ENCODE results near the gene ST3GAL3. TPM values are rescaled to one million over a fixed set of nuclear protein-coding genes. Genes with fewer than 3 reads are reported as not detected.
"Not testable (repeated sequence)": the region's sequence is repeated elsewhere in the genome, so short reads cannot be mapped to it uniquely, and the experiment has no call there.

Gene ST3GAL3
- total RNA-seq, 1 donor from 2014 or later: 14.9 TPM

GRCh38 chr1:43716559-43717281 is 9.4 kb downstream of the ST3GAL3 start:
- Mint-ChIP-seq H3K27ac (ENCODE audit: unreplicated experiment) (no peak overlapping the region), H3K4me1 (ENCODE audit: unreplicated experiment) (no peaks in the 10 kb centered on the region), H3K4me3 (ENCODE audit: unreplicated experiment) (no peak overlapping the region), H3K36me3 (ENCODE audit: low read depth, unreplicated experiment) (no peaks in the 10 kb centered on the region), H3K27me3 (ENCODE audit: unreplicated experiment) (peaks cover 6% of the 10 kb centered on the region), H3K9me3 (ENCODE audit: unreplicated experiment) (no peaks in the 10 kb centered on the region)
- no peak for TF ChIP-seq CTCF (IDR thresholded peaks at IDR 0.05; ENCODE audit: unreplicated experiment)
- no peak for DNase-seq (ENCODE audit: low spot score)

DNA sequence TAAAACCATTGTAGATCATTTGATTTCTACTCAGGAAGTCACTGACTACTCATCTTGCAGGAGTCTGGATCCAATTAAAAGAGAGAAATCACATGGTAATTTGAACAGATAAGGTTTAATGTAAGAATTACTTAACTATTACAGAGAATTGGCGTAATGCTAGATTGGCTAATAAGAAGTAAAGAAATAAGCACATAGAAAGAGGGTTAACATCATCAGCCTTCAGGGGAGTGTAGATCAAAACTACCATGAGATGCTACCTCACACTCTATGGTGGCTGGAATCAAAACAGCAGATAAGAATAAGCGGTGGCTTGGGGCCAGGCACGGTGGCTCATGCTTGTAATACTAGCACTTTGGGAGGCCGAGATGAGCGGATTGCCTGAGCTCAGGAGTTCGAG is 11.7 kb downstream of the ST3GAL3 start:
- no peak for DNase-seq (ENCODE audit: low spot score)
- Mint-ChIP-seq H3K4me1 (ENCODE audit: unreplicated experiment) (no peaks in the 10 kb centered on the region), H3K4me3 (ENCODE audit: unreplicated experiment) (no peak overlapping the region), H3K27me3 (ENCODE audit: unreplicated experiment) (peaks cover 2% of the 10 kb centered on the region), H3K27ac (ENCODE audit: unreplicated experiment) (no peak overlapping the region), H3K9me3 (ENCODE audit: unreplicated experiment) (no peaks in the 10 kb centered on the region), H3K36me3 (ENCODE audit: low read depth, unreplicated experiment) (no peaks in the 10 kb centered on the region)
- TF ChIP-seq CTCF (IDR thresholded peaks at IDR 0.05; ENCODE audit: unreplicated experiment): no peak

DNA sequence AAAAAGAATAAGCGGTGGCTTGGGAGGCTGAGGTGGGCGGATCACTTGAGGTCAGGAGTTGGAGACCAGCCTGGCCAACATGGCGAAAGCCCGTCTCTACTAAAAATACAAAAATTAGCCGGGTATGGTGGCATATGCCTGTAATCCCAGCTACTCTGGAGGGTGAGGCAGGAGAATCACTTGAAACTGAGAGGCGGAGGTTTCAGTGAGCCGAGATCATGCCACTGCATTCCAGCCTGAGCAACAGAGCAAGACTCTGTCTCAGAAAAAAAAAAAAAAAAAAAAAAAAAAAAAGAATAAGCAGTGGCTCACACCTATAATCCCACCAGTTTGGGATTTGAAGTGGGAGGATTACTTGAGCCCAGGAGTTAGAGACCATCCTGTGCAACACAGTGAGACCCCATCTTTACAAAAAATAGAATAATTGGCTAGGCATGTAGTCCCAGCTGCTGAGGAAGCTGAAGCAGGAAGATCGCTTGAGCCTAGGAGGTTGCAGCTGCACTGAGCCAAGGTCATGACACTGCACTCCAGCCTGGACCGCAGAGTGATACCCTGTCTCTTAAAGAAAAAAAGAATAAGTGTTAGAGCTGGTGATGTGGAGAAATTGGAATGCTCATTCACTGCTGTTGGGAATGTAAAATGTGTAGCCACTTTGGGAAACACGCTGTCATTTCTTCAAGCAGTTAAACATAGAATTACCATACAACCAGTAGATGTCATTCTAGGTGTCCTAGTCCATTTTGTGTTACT is 12.5 kb downstream of the ST3GAL3 start:
- H3K4me3 Mint-ChIP-seq (ENCODE audit: unreplicated experiment); H3K4me1 Mint-ChIP-seq (ENCODE audit: unreplicated experiment); H3K27me3 Mint-ChIP-seq (ENCODE audit: unreplicated experiment); H3K36me3 Mint-ChIP-seq (ENCODE audit: low read depth, unreplicated experiment); H3K9me3 Mint-ChIP-seq (ENCODE audit: unreplicated experiment); H3K27ac Mint-ChIP-seq (ENCODE audit: unreplicated experiment); DNase-seq (ENCODE audit: low spot score): not testable (repeated sequence)

- no peak for TF ChIP-seq CTCF (IDR thresholded peaks at IDR 0.05; ENCODE audit: unreplicated experiment)
- Mint-ChIP-seq H3K36me3 (ENCODE audit: low read depth, unreplicated experiment) (no peaks in the 10 kb centered on the region), H3K27ac (ENCODE audit: unreplicated experiment) (no peak overlapping the region), H3K4me3 (ENCODE audit: unreplicated experiment) (no peak overlapping the region), H3K27me3 (ENCODE audit: unreplicated experiment) (no peaks in the 10 kb centered on the region), H3K4me1 (ENCODE audit: unreplicated experiment) (no peaks in the 10 kb centered on the region), H3K9me3 (ENCODE audit: unreplicated experiment) (no peaks in the 10 kb centered on the region)
- no peak for DNase-seq (ENCODE audit: low spot score)
These were observed 15.5 kb downstream of the ST3GAL3 start for GRCh38 chr1:43722810-43723209.

GRCh38 chr1:43729816-43730463 is 22.6 kb downstream of the ST3GAL3 start:
- TF ChIP-seq CTCF (IDR thresholded peaks at IDR 0.05; ENCODE audit: unreplicated experiment): no peak
- H3K36me3 Mint-ChIP-seq (ENCODE audit: low read depth, unreplicated experiment): no peaks in the 10 kb centered on the region
- H3K27me3 Mint-ChIP-seq (ENCODE audit: unreplicated experiment): no peaks in the 10 kb centered on the region
- H3K4me1 Mint-ChIP-seq (ENCODE audit: unreplicated experiment): peaks cover 6% of the 10 kb centered on the region
- H3K27ac Mint-ChIP-seq (ENCODE audit: unreplicated experiment): no peak overlapping the region
- no peaks in the 10 kb centered on the region for H3K9me3 Mint-ChIP-seq (ENCODE audit: unreplicated experiment)
- DNase-seq (ENCODE audit: low spot score): no peak
- no peak overlapping the region for H3K4me3 Mint-ChIP-seq (ENCODE audit: unreplicated experiment)

Measured in endothelial cell (in vitro differentiated cells).